Measurements from ENCODE around the gene PEX11A. TPM values are rescaled to one million over a fixed set of nuclear protein-coding genes. Genes with fewer than 3 reads are reported as not detected.

PEX11A gene
- total and polyA plus RNA-seq, 2 donors (not counting 3 experiments of a cell fraction or from before 2014, with no cell fraction given) = 3.2 to 4.4 TPM

DNA sequence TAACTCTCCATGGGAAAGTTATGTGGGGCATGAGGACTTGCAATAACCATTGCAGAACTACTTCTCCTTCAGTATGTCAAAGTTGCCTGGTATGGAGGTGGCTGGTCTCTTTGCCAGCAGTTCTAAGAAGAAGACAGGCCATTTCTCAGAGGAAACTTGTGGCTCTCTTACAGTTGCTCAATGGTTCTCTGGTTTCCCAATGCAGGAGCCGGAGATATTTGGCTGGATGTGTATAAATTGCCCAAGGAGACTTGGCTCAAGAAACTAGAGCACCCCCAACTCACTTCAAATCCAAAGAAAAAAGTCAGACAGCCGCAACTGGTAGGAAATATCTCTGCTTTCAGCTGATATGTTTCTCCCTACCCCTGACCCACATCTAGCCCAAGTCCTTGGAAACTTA, 24.2 kb upstream of the PEX11A start:
- CTCF ChIA-PET = no interaction called here
- no peak for FAIRE-seq

More for the DNA sequence above, 24.2 kb upstream of the PEX11A start:
- no peak overlapping the region for H3K4me2 ChIP-seq (ENCODE audit: insufficient read depth, low read length)
- H3K4me3 ChIP-seq (replicated peaks in 1 of 3; ENCODE audit: insufficient read depth in 1 of 3, low read depth in 1 of 3, low read length in 3 of 3) = no peak overlapping the region
- POLR2A ChIA-PET = no interaction called here
- H3K9me3 ChIP-seq (replicated peaks; ENCODE audit: control insufficient read depth, insufficient read depth, low read length) = no peaks in the 10 kb centered on the region
- H2AFZ ChIP-seq (ENCODE audit: low read depth, low read length) = no peak overlapping the region
- no peaks in the 10 kb centered on the region for H3K79me2 ChIP-seq (ENCODE audit: control insufficient read depth, insufficient read depth, low read length)
- BruUV-seq (replicated peaks) = no TSS peak
- no peaks in the 10 kb centered on the region for H3K4me1 ChIP-seq (ENCODE audit: control insufficient read depth, extremely low read depth, insufficient read depth, low read length)
- H3K27ac ChIP-seq (ENCODE audit: insufficient read depth, low read depth, low read length) = no peak overlapping the region
- DNase-seq (ENCODE audit: low read depth, low spot score) = no peak
- no peak overlapping the region for H3K9ac ChIP-seq (replicated peaks; ENCODE audit: extremely low read depth, insufficient read depth, low read length)
- H3K36me3 ChIP-seq (ENCODE audit: control insufficient read depth in 2 of 2, extremely low read depth in 1 of 2, insufficient read depth in 2 of 2, low read length in 2 of 2) = no peaks in the 10 kb centered on the region
- peaks cover 7 to 13% of the 10 kb centered on the region in 2 experiments for H3K27me3 ChIP-seq (ENCODE audit: control insufficient read depth in 2 of 2, insufficient read depth in 2 of 2, low read length in 2 of 2)
- dilution Hi-C loops (cut with MboI; ENCODE audit: extremely low pct_ligation_motif_present, low sequenced_read_pairs) (no loop called here), intact Hi-C loops (cut with micrococcal nuclease) (no loop called here)
- no peak for TF ChIP-seq EZH2 (IDR thresholded peaks at IDR 0.05; ENCODE audit: borderline replicate concordance, low read depth, low read length, severe bottlenecking)
- TF ChIP-seq POLR2AphosphoS5 (IDR thresholded peaks at IDR 0.05; ENCODE audit: insufficient read depth, low read depth, low read length) = no peak
- TF ChIP-seq POLR2A (IDR thresholded peaks at IDR 0.05; ENCODE audit: low read depth, low read length) = no peak
- no peak for TF ChIP-seq FOS (IDR thresholded peaks at IDR 0.05; ENCODE audit: borderline replicate concordance, insufficient read depth, low read length)
- no peak for TF ChIP-seq JUN (IDR thresholded peaks at IDR 0.05; ENCODE audit: borderline replicate concordance, insufficient read depth, insufficient read length, low read depth)
- TF ChIP-seq, protein P1, sequence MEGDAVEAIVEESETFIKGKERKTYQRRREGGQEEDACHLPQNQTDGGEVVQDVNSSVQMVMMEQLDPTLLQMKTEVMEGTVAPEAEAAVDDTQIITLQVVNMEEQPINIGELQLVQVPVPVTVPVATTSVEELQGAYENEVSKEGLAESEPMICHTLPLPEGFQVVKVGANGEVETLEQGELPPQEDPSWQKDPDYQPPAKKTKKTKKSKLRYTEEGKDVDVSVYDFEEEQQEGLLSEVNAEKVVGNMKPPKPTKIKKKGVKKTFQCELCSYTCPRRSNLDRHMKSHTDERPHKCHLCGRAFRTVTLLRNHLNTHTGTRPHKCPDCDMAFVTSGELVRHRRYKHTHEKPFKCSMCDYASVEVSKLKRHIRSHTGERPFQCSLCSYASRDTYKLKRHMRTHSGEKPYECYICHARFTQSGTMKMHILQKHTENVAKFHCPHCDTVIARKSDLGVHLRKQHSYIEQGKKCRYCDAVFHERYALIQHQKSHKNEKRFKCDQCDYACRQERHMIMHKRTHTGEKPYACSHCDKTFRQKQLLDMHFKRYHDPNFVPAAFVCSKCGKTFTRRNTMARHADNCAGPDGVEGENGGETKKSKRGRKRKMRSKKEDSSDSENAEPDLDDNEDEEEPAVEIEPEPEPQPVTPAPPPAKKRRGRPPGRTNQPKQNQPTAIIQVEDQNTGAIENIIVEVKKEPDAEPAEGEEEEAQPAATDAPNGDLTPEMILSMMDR (IDR thresholded peaks at IDR 0.05; ENCODE audit: extremely low read depth in 1 of 2, insufficient read depth in 1 of 2, low read depth in 1 of 2, low read length in 2 of 2) = no peak
- TF ChIP-seq MYC (IDR thresholded peaks at IDR 0.05; ENCODE audit: low read depth, low read length) = no peak
- no peak for TF ChIP-seq GATA2 (IDR thresholded peaks at IDR 0.05; ENCODE audit: insufficient read depth, insufficient read length, low read depth, low read length)
- TF ChIP-seq, protein P2, sequence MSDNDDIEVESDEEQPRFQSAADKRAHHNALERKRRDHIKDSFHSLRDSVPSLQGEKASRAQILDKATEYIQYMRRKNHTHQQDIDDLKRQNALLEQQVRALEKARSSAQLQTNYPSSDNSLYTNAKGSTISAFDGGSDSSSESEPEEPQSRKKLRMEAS (IDR thresholded peaks at IDR 0.05; ENCODE audit: insufficient read depth, insufficient read length) = no peak
- no peaks in the 10 kb centered on the region for H4K20me1 ChIP-seq (replicated peaks; ENCODE audit: control insufficient read depth, extremely low read depth, insufficient read depth, low read length)
- no peaks in the 10 kb centered on the region for H3K9me1 ChIP-seq (replicated peaks; ENCODE audit: control insufficient read depth, extremely low read depth, insufficient read depth, low read length)
